HepG2 (cell line): ENCODE results near the gene TMEM235. TPM values are rescaled to one million over a fixed set of nuclear protein-coding genes. Genes with fewer than 3 reads are reported as not detected.

Experiments used
- ARID2 ChIP-seq: sonication (generic); formaldehyde crosslinking; IDR thresholded peaks from 2 replicates; pipeline ENCODE4 v1.8.1; 2022; ENCODE audit warnings: mild to moderate bottlenecking, missing genetic modification reagents, borderline replicate concordance
- ATM ChIP-seq: fragments of 450-650 bp; IDR thresholded peaks from 2 replicates; pipeline ENCODE4 v1.7.1; 2017; ENCODE audit warnings: mild to moderate bottlenecking, borderline replicate concordance
- ELF4 ChIP-seq: sonication (generic); formaldehyde crosslinking; IDR thresholded peaks from 2 replicates; pipeline ENCODE4 v1.5.0; 2020; ENCODE audit warnings: missing genetic modification reagents, mild to moderate bottlenecking, moderate library complexity, borderline replicate concordance
- HNF4G ChIP-seq, 2 experiments: sonication (generic) in 1 of 2; formaldehyde crosslinking in 1 of 2; IDR thresholded peaks; 2 replicates each; pipeline versions ENCODE4 v1.4.0 to v1.6.1; 2011 to 2020; ENCODE audit warnings: borderline replicate concordance in 2 of 2, low read depth in 2 of 2, mild to moderate bottlenecking in 2 of 2, low read length in 1 of 2, missing genetic modification reagents in 1 of 2, moderate library complexity in 1 of 2
- MIER3 ChIP-seq: IDR thresholded peaks from 2 replicates; pipeline ENCODE4 v1.6.1; 2016; ENCODE audit warnings: missing compliant biosample characterization, borderline replicate concordance
- NR2F6 ChIP-seq, 2 experiments: IDR thresholded peaks; 2 replicates each; pipeline ENCODE4 v1.6.1; 2016; ENCODE audit warnings: antibody characterized with exemption in 1 of 2, mild to moderate bottlenecking in 1 of 2
- PCBP2 ChIP-seq: fragments of 200-400 bp; formaldehyde crosslinking; optimal IDR thresholded peaks from 2 replicates; pipeline ENCODE3; 2018; ENCODE audit warnings: low read length, low read depth; ENCODE audit not compliant: poor library complexity, severe bottlenecking
- RXRB ChIP-seq: IDR thresholded peaks from 2 replicates; pipeline ENCODE4 v1.6.1; 2016; ENCODE audit warnings: borderline replicate concordance, missing genetic modification reagents, missing compliant biosample characterization
- SMC3 ChIP-seq: IDR thresholded peaks from 2 replicates; pipeline ENCODE4 v1.6.1; 2011; ENCODE audit warnings: low read length, improper control_type of control experiment
- ZBTB43 ChIP-seq: sonication (generic); formaldehyde crosslinking; conservative IDR thresholded peaks from 2 replicates; pipeline ENCODE4 v1.4.0; 2020; ENCODE audit warnings: missing genetic modification reagents
- ZBTB7B ChIP-seq: sonication (generic); formaldehyde crosslinking; IDR thresholded peaks from 2 replicates; pipeline ENCODE4 v1.4.0; 2020; ENCODE audit warnings: missing genetic modification reagents
- ZIK1 ChIP-seq: sonication (generic); formaldehyde crosslinking; IDR thresholded peaks from 2 replicates; pipeline ENCODE4 v1.5.0; 2020; ENCODE audit warnings: mild to moderate bottlenecking, low read depth, missing genetic modification reagents, borderline replicate concordance
- ZNF143 ChIP-seq: sonication (generic); formaldehyde crosslinking; IDR thresholded peaks from 2 replicates; pipeline ENCODE4 v1.4.0; 2020; ENCODE audit warnings: missing genetic modification reagents
- ZNF816 ChIP-seq: sonication (generic); formaldehyde crosslinking; IDR thresholded peaks from 2 replicates; pipeline ENCODE4 v1.8.0; 2022; ENCODE audit warnings: missing genetic modification reagents, mild to moderate bottlenecking, borderline replicate concordance
- polyA plus RNA-seq, 8 experiments: library from polyadenylated mRNA; depleted of rRNA in 3 of 8; stranded (reverse) in 7 of 8; unstranded in 1 of 8; fragments of >200 nt; fragmentation: Illumina TruSeq in 4 of 8; extraction: Trizol in 4 of 8; gene quantifications; 2 replicates each; pipeline versions ENCODE4 v1.2.1 to v1.2.3, GENCODE V29; 2011 to 2016; ENCODE audit warnings: low read depth in 4 of 8, missing spikeins in 1 of 8, mixed read lengths in 1 of 8; ENCODE audit not compliant: insufficient read depth in 1 of 8
- total RNA-seq, 5 experiments: library from RNA; depleted of rRNA; stranded (reverse); fragments of >200 nt; fragmentation: Illumina TruSeq; extraction: Trizol; gene quantifications; 2 replicates each; pipeline ENCODE4 v1.2.3, GENCODE V29; 2016; ENCODE audit warnings: low read depth in 1 of 5
- TF ChIP-seq, protein P1 (sequence below): sonication (generic); formaldehyde crosslinking; IDR thresholded peaks from 2 replicates; pipeline ENCODE4 v1.4.0; 2020; ENCODE audit warnings: missing genetic modification reagents, borderline replicate concordance
- TF ChIP-seq, protein P2 (sequence below): sonication (generic); IDR thresholded peaks from 2 replicates; pipeline ENCODE4 v1.6.1; 2016; ENCODE audit warnings: low read depth, borderline replicate concordance
- TF ChIP-seq, protein P3 (sequence below): sonication (generic); formaldehyde crosslinking; IDR thresholded peaks from 2 replicates; pipeline ENCODE4 v1.8.1; 2023; ENCODE audit warnings: mild to moderate bottlenecking, missing genetic modification reagents
- TF ChIP-seq, protein P4 (sequence below): sonication (generic); formaldehyde crosslinking; IDR thresholded peaks from 2 replicates; pipeline ENCODE4 v1.5.0; 2020; ENCODE audit warnings: mild to moderate bottlenecking, missing genetic modification reagents

Gene TMEM235
- total and polyA plus RNA-seq, 2 of the 13 experiments (the other 11 are each of a cell fraction or from before 2014, with no cell fraction given), result not detected

- TF ChIP-seq ZBTB43 (CRISPR knock-in tag) (no peak), ELF4 (CRISPR knock-in tag) (no peak), ATM (no peak), ZIK1 (CRISPR knock-in tag) (no peak; the same call in 1 of the 2 replicates), HNF4G (IDR thresholded peaks at IDR 0.05; ENCODE audit: borderline replicate concordance, low read depth, low read length) (peak; percentile 72), HNF4G (CRISPR knock-in tag; IDR thresholded peaks at IDR 0.05; ENCODE audit: borderline replicate concordance, low read depth) (peak; percentile 39; the same call in 1 of the 2 replicates), RXRB (CRISPR knock-in tag) (peak; percentile 46), ZNF816 (CRISPR knock-in tag) (no peak), ZBTB7B (CRISPR knock-in tag) (peak; percentile 58; the same call in 1 of the 2 replicates), ARID2 (CRISPR knock-in tag) (no peak), ZNF143 (CRISPR knock-in tag) (no peak), PCBP2 (no peak), MIER3 (CRISPR knock-in tag) (no peak; the same call in 1 of the 2 replicates), NR2F6 (IDR thresholded peaks at IDR 0.05) (no peak; the same call in 1 of the 2 replicates), NR2F6 (CRISPR knock-in tag; IDR thresholded peaks at IDR 0.05) (peak; percentile 61; the same call in 1 of the 2 replicates), SMC3 (no peak)
- TF ChIP-seq, protein P1, sequence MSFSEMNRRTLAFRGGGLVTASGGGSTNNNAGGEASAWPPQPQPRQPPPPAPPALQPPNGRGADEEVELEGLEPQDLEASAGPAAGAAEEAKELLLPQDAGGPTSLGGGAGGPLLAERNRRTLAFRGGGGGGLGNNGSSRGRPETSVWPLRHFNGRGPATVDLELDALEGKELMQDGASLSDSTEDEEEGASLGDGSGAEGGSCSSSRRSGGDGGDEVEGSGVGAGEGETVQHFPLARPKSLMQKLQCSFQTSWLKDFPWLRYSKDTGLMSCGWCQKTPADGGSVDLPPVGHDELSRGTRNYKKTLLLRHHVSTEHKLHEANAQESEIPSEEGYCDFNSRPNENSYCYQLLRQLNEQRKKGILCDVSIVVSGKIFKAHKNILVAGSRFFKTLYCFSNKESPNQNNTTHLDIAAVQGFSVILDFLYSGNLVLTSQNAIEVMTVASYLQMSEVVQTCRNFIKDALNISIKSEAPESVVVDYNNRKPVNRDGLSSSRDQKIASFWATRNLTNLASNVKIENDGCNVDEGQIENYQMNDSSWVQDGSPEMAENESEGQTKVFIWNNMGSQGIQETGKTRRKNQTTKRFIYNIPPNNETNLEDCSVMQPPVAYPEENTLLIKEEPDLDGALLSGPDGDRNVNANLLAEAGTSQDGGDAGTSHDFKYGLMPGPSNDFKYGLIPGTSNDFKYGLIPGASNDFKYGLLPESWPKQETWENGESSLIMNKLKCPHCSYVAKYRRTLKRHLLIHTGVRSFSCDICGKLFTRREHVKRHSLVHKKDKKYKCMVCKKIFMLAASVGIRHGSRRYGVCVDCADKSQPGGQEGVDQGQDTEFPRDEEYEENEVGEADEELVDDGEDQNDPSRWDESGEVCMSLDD (CRISPR knock-in tag), result no peak
- TF ChIP-seq, protein P2, sequence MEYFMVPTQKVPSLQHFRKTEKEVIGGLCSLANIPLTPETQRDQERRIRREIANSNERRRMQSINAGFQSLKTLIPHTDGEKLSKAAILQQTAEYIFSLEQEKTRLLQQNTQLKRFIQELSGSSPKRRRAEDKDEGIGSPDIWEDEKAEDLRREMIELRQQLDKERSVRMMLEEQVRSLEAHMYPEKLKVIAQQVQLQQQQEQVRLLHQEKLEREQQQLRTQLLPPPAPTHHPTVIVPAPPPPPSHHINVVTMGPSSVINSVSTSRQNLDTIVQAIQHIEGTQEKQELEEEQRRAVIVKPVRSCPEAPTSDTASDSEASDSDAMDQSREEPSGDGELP, result peak; percentile 77; the same call in 1 of the 2 replicates
- TF ChIP-seq, protein P3, sequence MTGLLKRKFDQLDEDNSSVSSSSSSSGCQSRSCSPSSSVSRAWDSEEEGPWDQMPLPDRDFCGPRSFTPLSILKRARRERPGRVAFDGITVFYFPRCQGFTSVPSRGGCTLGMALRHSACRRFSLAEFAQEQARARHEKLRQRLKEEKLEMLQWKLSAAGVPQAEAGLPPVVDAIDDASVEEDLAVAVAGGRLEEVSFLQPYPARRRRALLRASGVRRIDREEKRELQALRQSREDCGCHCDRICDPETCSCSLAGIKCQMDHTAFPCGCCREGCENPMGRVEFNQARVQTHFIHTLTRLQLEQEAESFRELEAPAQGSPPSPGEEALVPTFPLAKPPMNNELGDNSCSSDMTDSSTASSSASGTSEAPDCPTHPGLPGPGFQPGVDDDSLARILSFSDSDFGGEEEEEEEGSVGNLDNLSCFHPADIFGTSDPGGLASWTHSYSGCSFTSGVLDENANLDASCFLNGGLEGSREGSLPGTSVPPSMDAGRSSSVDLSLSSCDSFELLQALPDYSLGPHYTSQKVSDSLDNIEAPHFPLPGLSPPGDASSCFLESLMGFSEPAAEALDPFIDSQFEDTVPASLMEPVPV (CRISPR knock-in tag), result no peak; the same call in 1 of the 2 replicates
- TF ChIP-seq, protein P4, sequence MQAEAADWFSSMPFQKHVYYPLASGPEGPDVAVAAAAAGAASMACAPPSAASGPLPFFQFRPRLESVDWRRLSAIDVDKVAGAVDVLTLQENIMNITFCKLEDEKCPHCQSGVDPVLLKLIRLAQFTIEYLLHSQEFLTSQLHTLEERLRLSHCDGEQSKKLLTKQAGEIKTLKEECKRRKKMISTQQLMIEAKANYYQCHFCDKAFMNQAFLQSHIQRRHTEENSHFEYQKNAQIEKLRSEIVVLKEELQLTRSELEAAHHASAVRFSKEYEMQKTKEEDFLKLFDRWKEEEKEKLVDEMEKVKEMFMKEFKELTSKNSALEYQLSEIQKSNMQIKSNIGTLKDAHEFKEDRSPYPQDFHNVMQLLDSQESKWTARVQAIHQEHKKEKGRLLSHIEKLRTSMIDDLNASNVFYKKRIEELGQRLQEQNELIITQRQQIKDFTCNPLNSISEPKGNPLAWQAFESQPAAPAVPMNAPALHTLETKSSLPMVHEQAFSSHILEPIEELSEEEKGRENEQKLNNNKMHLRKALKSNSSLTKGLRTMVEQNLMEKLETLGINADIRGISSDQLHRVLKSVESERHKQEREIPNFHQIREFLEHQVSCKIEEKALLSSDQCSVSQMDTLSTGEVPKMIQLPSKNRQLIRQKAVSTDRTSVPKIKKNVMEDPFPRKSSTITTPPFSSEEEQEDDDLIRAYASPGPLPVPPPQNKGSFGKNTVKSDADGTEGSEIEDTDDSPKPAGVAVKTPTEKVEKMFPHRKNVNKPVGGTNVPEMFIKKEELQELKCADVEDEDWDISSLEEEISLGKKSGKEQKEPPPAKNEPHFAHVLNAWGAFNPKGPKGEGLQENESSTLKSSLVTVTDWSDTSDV (CRISPR knock-in tag), result 0 out of 2 replicates have a peak, but pooled peaks have one; percentile 43
These were observed 10.0 kb downstream of the TMEM235 start (continued) for GRCh38 chr17:78241277-78242023.
